Pancreas (tissue), 10 donors: ENCODE data around the gene SMU1. TPM values are rescaled to one million over a fixed set of nuclear protein-coding genes. Genes with fewer than 3 reads are reported as not detected.
A peak's percentile ranks its signal among the peaks of the same experiment; 100 is the strongest.

Experiments used
- ATAC-seq, 4 donors: fragments of 200-7000 bp; cut with Tn5 transposase; one replicate each; pipeline versions ENCODE4 v1.8.0 to v1.9.1; 2020; ENCODE audit warnings: mild to moderate bottlenecking in 4 of 4, moderate library complexity in 4 of 4
- DNase-seq, 6 donors: peaks; one replicate each; pipeline ENCODE4 v3.0.0-alpha.2; 2020
- FAIRE-seq: peaks from 2 replicates; lab custom pipeline; 2012; peaks lifted over from hg19 to GRCh38; lab: Jason Lieb, UNC
- H3K27ac ChIP-seq, 4 donors: fragments of 200-600 bp; sonication (generic); 1 replicate in 3 of 4; 2 replicates in 1 of 4; pipeline versions ENCODE4 v1.5.0 to v1.8.0; 2020
- H3K27me3 ChIP-seq, 4 donors: fragments of 200-600 bp; one replicate each; pipeline ENCODE4 v1.8.0; 2021
- H3K36me3 ChIP-seq, 3 donors: fragments of 200-600 bp; sonication (generic) in 1 of 3; one replicate each; pipeline versions ENCODE4 v1.5.0 to v1.8.0; 2020 to 2021
- H3K4me1 ChIP-seq, 3 donors: fragments of 200-600 bp; one replicate each; pipeline ENCODE4 v1.8.0; 2021
- H3K4me3 ChIP-seq, 4 donors: fragments of 200-600 bp; sonication (generic) in 2 of 4; one replicate each; pipeline versions ENCODE4 v1.5.0 to v1.8.0; 2020 to 2021
- H3K9me3 ChIP-seq, 4 donors: fragments of 200-600 bp; one replicate each; pipeline ENCODE4 v1.8.0; 2021
- WGBS, 2 donors: extraction: QIAGEN DNeasy Blood & Tissue Kit; methylation state at CpG; one replicate each; pipeline ENCODE4 v1.1.7; 2013; 5-methylcytosine and 5-hydroxymethylcytosine counted together
- intact Hi-C, 3 donors: fragments of 100-400 bp; cut with DNase I; formaldehyde crosslinking; loops; one replicate each; pipeline versions ENCODE4 v1.11.1 to v1.14.2; 2022
- polyA plus RNA-seq, 2 donors: library from polyadenylated mRNA; stranded (reverse); fragments of 200-250 nt; gene quantifications; one replicate each; pipeline ENCODE4 v1.2.3, GENCODE V29; 2013
- total RNA-seq, 6 donors: library from RNA; stranded (reverse); fragmentation: NEBNext Ultra II Directional in 4 of 6; extraction: Animal tissue kit (Norgen Biotek cat#: 25700) in 4 of 6; gene quantifications; one replicate each; pipeline versions ENCODE4 v1.2.1 to v1.2.4, GENCODE V29; 2021 to 2023
- TF ChIP-seq, protein P1 (sequence below), 4 donors: fragments of 200-600 bp; sonication (generic) in 3 of 4; IDR thresholded peaks; one replicate each; pipeline versions ENCODE4 v1.5.0 to v1.8.0; 2021; ENCODE audit warnings: antibody characterized with exemption in 4 of 4
- donor health status: healthy with polysubstance abuse.
- donor health status: DM: no; HTN: no; CAD: no; lungs with moderate emphysema.
- donor health status: DM: no; HTN: no; CAD: no.
- donor health status: control.
- donor health status: control.
- donor health status: Bipolar disorder and iron deficiency.
- donor health status: DM: yes; HTN: yes; CAD: no.
- donor health status: DM: no; HTN: no; CAD: no.
- donor health status: DM: no; HTN: no; CAD: no.
- donor health status: DM: yes; HTN: yes; CAD: no.

SMU1 gene
- total and polyA plus RNA-seq, 8 donors = 3.5 to 10.3 (median 6.6) TPM

DNA sequence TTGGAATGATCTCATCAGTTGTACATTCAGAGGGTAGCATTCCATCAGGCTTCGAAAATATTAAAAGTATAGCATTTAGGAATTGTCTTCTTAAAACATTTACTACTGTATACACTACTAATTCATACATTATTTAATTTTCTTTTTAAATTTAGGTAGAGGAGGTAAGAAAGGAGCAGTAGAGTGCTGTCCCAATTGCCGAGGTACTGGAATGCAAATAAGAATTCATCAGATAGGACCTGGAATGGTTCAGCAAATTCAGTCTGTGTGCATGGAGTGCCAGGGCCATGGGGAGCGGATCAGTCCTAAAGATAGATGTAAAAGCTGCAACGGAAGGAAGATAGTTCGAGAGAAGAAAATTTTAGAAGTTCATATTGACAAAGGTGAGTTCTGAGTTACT lies 46.2 kb downstream of the SMU1 start:
- TF ChIP-seq, protein P1, sequence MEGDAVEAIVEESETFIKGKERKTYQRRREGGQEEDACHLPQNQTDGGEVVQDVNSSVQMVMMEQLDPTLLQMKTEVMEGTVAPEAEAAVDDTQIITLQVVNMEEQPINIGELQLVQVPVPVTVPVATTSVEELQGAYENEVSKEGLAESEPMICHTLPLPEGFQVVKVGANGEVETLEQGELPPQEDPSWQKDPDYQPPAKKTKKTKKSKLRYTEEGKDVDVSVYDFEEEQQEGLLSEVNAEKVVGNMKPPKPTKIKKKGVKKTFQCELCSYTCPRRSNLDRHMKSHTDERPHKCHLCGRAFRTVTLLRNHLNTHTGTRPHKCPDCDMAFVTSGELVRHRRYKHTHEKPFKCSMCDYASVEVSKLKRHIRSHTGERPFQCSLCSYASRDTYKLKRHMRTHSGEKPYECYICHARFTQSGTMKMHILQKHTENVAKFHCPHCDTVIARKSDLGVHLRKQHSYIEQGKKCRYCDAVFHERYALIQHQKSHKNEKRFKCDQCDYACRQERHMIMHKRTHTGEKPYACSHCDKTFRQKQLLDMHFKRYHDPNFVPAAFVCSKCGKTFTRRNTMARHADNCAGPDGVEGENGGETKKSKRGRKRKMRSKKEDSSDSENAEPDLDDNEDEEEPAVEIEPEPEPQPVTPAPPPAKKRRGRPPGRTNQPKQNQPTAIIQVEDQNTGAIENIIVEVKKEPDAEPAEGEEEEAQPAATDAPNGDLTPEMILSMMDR (IDR thresholded peaks at IDR 0.05) = no peak
- peaks cover 8 to 51% (median 36%) of the 10 kb centered on the region in 3 donors for H3K4me1 ChIP-seq
- ATAC-seq = no peak

DNA sequence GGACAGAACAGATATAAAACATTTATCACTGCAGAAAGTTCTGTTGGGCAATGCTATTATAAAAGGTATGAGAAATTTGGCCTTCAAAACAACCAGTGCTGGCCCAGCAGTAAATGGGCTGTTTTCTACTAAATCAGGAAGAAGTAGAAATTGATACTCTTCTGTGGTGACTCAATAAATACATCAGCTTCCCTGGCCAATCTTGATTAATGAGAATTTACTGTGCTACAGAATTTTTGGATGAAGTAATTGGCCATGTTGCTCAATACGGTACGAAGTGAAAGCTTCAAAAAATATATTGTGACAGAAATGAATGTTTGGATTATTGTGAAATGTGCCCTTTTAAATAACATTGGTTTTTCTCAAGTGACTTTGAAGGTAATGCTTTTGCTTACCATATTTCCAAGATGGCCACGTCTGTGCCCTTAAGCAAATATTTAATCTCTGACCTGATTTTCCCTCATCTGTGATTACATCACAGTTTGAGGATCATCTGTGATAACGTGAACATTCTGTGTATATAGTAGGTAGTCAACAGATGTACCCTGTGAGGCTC lies 47.2 kb downstream of the SMU1 start:
- Histone ChIP-seq H3K36me3 (peaks cover 3 to 32% (median 14%) of the 10 kb centered on the region in 3 donors), H3K4me1 (peaks cover 8 to 51% (median 36%) of the 10 kb centered on the region in 3 donors), H3K4me3 (no peak overlapping the region), H3K27me3 (no peaks in the 10 kb centered on the region), H3K27ac (peak overlapping the region in 2 of 4 donors; percentile 21 to 24), H3K9me3 (no peaks in the 10 kb centered on the region)
- ATAC-seq (no peak), FAIRE-seq (no peak), DNase-seq (no peak)
- TF ChIP-seq, protein P1 (IDR thresholded peaks at IDR 0.05) = no peak
- WGBS, 2 donors = 8 to 11% methylated on average over 4 of the region's 4 CpGs
- intact Hi-C loops = no loop called here

More for the DNA sequence above, 46.2 kb downstream of the SMU1 start:
- H3K36me3 ChIP-seq = peaks cover 3 to 41% (median 23%) of the 10 kb centered on the region in 3 donors
- no peak overlapping the region for H3K27ac ChIP-seq
- no peak overlapping the region for H3K4me3 ChIP-seq
- intact Hi-C loops = no loop called here
- no peaks in the 10 kb centered on the region for H3K27me3 ChIP-seq
- no peaks in the 10 kb centered on the region for H3K9me3 ChIP-seq
- WGBS, 2 donors = 83 to 87% methylated on average over 5 of the region's 5 CpGs
- no peak for FAIRE-seq
- no peak for DNase-seq

DNA sequence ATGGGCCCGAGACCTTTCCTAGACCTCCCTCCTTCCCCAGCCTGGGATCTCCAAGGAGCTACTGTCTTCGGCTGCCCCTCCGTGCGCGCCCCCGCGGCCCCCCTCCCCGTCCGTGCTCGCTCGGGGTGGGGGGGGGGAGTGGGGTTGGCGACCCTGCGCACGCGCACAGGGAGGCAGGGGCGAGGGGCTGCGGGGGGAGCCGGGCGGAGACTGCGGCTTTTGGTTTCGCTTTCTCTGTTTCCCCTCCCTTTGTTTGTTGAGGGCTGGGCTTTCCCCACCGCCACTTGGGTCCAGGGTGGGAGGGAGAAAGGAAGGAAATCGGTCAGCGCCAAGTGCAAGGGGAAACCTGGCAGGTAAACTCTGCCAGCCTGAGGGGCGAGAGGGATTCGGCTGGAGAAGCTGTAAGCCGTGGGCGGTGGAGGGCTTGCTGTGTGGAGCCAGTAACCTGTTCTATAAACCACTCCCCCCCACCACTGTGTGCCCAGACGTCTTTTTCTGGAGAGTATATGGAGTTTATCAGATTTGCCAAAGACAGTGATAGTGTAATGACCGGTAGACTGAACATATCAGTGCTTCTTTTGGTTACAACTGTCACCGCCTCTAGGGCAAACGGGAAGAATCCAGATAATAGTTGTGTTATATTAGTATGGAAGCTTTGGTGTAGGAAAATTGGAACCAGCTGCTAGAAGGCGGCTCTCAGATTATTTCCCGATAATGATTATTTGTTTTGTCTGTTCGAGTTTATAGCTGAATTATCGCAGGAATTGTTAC lies 50.7 kb downstream of the SMU1 start:
- TF ChIP-seq, protein P1 (IDR thresholded peaks at IDR 0.05) = no peak
- H3K36me3 ChIP-seq = peaks cover 0 to 6% (median 3%) of the 10 kb centered on the region in 3 donors
- DNase-seq (peak; percentile 62 to 86 (median 70)), FAIRE-seq (no peak), ATAC-seq (peak; percentile 51 to 80 (median 70))
- peak overlapping the region; percentile 79 to 100 (median 100) for H3K4me3 ChIP-seq
- no peaks in the 10 kb centered on the region for H3K27me3 ChIP-seq
- 0 to 2% methylated on average over 25 to 36 of the region's 36 CpGs for WGBS, 2 donors
- H3K27ac ChIP-seq = peak overlapping the region; percentile 95 to 100 (median 98)
- intact Hi-C loops = no loop called here
- no peaks in the 10 kb centered on the region for H3K9me3 ChIP-seq
- H3K4me1 ChIP-seq = peaks cover 8 to 44% (median 40%) of the 10 kb centered on the region in 3 donors

DNA sequence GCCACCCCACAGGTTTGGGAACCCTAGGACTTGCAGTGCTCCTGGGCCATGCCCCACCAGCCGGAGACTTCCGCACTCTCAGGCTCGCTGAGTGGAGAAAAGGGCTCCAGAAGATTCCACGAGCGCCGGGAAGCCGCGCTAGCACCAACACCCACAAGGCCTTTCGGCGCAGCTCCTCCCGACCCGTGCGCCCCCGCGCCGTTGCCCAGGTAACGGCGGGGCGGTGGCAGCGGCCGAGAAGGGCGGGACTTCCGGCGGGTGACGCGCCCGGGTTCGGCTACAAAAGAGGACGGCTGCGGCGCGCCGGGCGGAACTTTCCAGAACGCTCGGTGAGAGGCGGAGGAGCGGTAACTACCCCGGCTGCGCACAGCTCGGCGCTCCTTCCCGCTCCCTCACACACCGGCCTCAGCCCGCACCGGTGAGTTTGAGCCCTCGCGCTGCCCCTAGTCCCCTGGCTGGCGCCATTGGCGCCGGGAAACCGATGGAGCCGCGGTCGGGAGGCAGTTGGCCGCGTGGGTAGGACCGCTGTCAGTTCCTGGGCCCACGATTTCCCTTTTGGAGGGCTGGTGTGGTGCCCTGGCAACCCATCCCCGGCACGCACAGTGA lies 51.4 kb downstream of the SMU1 start, which contains the start of gene DNAJA1:
DNAJA1 (plus strand) TSS at position 308 of the 606 bp plus-strand sequence. CDS start 1,212 bp downstream, outside the sequence.
- no peak for FAIRE-seq
- DNase-seq = peak; percentile 92 to 98 (median 96)
- H3K4me3 ChIP-seq = peak within 1 kb of the TSS; percentile 79 to 100 (median 100)
- TF ChIP-seq, protein P1 (IDR thresholded peaks at IDR 0.05) = no peak
- H3K27me3 ChIP-seq = no peaks in the 10 kb centered on the region
- WGBS, 2 donors = 1% methylated on average over 58 to 61 of the region's 61 CpGs
- peak within 1 kb of the TSS; percentile 95 to 100 (median 98) for H3K27ac ChIP-seq
- H3K36me3 ChIP-seq = no peaks in the 10 kb centered on the region
- no peaks in the 10 kb centered on the region for H3K9me3 ChIP-seq
- ATAC-seq = peak; percentile 91 to 96 (median 96)
- peaks cover 8 to 40% (median 39%) of the 10 kb centered on the region in 3 donors for H3K4me1 ChIP-seq
- intact Hi-C loops = no loop called here
